HG03378 (cell line): Measurements from ENCODE around the gene WWOX.

Source experiments
- ATAC-seq: cut with Tn5 transposase; IDR thresholded peaks from one replicate; pipeline ENCODE4 v1.9.1; 2021; ENCODE audit warnings: mild to moderate bottlenecking, moderate library complexity; ENCODE audit not compliant: unreplicated experiment

WWOX gene

GRCh38 chr16:78745108-78746019 is 645.9 kb downstream of the WWOX start:
- no peak for ATAC-seq

DNA sequence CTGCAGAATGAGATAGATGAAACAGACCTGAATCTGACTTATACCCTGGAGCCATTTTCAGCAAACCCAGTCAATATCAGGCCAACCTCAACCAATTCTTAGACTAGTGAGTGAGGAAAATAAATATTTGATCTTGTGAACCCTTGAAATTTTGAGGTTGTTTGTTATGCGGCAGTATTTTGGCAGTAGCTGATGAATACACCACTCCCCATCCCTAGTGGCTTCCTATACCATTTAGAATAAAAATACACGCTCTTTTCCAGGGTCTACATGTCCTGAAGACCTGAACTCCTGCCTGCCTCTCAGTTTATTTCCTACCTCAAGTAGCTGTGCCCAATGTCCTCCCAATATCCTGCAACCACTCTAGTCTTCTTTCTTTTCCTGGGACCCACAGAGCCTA is 647.3 kb downstream of the WWOX start:
- ATAC-seq, result no peak

DNA sequence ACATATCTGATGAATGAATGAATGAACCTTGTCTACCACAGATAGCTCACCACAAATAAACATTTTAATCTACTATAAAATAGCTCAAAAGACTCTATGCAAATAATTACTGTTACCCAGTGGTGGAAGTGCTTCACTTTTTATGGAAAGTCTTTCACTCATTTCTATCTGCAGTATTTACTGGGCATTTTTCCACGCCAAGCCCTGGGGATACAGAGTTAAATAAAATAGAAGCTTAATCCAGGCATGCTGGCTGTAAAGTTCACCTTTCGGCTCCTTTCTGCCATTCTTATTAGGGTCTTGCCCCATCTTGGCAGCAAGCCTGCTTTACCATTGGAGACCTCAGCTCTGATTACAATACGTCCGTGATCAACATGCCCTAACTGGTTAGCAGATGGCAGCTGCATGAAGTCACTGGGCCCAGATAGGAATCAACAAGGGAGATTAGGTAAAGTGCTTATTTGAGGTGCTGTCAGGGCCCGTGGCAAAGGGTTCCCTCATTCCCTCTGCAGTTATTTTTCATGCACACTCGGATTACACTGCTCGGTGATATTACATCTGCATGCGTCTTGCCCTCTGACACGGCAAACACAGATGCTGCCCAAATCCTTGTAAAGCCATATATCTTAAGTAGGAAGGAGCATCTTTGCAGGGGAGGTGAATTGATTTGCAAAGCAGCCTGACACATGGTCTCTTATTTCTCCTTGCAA is 648.9 kb downstream of the WWOX start:
- no peak for ATAC-seq

DNA sequence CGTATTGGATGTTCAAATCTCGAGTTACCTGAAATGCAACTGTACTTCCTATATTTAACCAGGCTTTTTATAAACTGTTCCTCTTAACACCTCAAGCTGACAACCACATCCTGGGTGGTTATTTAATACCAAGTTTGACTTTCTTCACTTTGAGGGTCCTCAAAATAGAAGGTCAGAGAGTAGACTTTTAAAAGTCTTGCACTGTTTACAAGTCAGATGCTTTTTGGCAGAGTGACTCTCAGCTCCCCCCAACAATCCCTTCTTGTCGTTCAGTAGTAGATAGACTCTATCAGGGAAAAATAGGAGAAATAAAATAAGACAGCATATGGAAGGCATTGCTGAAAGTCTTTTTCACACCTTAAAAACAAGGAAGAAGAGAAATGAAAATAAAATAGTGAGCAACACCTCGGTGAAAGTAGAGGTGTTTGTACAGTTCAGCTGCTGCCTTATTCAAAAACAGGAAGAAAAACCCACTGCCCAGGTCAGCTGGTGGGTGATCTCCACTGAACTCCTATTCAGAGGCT is 650.4 kb downstream of the WWOX start:
- peak; percentile 84 for ATAC-seq

- ATAC-seq, result no peak
Observed at GRCh38 chr16:78750611-78751010, 651.2 kb downstream of the WWOX start.

DNA sequence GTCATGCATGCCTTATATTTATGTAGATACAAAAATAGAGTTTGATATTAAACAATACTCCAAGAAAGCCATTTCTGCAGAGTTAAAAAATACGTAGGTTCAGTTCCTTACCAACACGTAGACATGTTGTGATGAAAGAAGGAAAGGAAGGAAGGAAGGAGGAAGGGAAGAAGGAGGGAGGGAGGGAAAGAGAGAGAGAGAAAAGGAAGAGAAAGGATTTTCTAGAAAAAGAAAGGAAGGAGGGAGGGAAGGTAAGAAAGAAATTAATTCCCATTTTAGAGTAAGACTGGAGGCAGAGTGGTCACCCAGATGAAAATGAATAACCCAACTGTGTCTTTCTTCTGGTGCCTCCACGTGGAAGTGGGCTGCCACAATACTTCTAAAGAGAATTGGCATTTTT is 652.1 kb downstream of the WWOX start:
- ATAC-seq, result no peak

- ATAC-seq, result no peak
Observed at GRCh38 chr16:78754713-78755112, 655.3 kb downstream of the WWOX start.

DNA sequence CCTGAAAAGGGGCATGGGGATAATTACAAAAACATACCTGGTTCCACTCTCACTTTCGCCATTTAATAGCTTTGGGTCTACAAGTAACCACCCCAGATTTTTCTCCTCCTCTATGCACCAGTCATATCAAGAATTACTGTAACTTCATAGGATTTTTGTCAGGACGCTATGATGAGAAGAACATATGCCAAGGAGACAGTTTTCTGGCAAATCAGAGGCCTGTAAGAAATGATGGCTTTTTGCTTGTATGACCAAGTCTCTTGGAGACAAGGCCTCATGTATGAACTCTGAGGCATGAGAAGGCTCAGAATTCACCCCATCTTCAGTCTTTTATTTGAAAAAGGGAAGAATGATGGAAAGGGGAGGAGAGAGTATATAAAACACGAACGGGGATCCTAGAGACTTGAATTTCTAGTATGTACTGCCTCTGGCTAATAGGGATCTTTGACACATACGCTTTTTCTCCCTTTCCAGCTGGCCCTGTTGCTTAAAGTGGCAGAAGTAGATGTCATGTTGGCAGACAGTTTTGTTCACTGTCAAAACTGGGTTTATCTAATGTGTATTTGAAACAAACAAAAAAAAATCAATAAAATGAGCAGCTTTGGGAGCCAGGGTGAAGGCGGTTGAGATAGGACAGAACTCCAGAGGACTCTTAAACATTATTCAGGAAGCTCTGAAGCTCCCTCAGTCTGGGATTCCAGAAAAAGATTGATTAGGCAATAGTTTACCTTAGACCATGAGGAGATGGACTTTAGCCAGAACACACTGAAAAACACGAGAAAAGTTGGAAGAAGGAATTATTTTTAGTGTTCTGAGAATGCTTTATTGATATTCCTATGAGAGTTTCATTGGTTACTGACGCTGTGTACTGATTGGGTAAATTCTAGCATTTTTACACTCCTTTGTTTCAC is 656.6 kb downstream of the WWOX start:
- no peak for ATAC-seq

GRCh38 chr16:78759596-78759995 is 660.1 kb downstream of the WWOX start:
- ATAC-seq, result no peak

DNA sequence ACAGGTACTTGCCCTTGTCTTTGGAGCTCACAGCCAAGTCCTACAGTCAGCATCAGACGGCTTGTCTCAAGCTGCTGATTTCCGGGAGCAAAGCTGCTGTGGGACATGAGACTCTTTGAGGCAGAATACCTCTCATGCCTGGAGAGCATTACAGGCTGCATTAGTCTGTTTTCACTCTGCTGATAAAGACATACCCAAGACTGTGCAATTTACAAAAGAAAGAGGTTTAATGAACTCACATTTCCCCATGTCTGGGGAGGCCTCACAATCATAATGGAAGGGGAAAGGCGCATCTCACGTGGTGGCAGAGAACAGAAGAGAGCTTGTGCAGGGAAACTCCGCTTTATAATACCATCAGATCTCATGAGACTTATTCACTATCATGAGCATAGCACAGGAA is 661.2 kb downstream of the WWOX start:
- no peak for ATAC-seq

DNA sequence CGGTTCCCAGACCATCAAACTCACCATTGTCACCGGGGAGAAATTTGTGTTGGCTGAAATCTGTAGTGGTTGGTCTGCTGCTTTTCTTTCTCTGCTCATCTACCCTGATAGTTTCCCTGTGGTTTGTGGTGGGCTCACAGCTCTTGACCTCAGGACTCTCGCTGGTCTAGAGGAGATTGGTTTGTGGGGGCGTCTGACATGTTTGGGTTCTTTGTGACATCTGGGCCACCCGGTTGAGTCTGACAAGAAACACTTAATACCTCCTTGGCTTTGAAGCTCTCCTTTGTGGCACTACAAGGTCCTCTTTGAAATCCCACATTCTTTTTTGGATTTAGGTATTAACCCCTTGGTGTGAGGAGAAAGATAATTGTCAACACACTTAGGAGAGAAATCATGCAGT is 662.0 kb downstream of the WWOX start:
- peak; percentile 79 for ATAC-seq

GRCh38 chr16:78762222-78762621 is 662.8 kb downstream of the WWOX start:
- peak; percentile 72 for ATAC-seq

- ATAC-seq, result no peak
Observed at GRCh38 chr16:78763821-78764440, 664.5 kb downstream of the WWOX start.

DNA sequence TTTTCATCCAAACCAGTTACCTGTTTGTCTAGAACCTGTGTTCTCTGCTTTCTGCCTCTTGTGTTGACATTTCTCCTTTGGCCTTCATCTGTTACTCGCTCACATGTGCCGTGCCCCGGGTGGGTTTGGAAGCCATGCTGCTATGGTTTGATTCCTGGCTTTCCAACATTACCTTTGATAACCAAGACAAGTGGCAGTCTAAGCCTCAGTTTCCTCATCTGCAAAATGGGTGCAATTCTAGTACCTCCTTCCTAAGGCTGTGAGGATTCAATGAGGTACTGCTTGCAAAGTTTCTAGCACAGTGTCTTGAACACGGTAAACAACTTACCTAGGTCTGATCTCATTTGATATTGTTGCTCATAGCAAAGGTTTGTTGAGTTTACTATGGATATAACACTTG is 665.0 kb downstream of the WWOX start:
- no peak for ATAC-seq

GRCh38 chr16:78768226-78768625 is 668.8 kb downstream of the WWOX start:
- no peak for ATAC-seq

GRCh38 chr16:78768718-78769117 is 669.3 kb downstream of the WWOX start:
- no peak for ATAC-seq

GRCh38 chr16:78770353-78771091 is 671.1 kb downstream of the WWOX start:
- ATAC-seq, result peak; percentile 68

DNA sequence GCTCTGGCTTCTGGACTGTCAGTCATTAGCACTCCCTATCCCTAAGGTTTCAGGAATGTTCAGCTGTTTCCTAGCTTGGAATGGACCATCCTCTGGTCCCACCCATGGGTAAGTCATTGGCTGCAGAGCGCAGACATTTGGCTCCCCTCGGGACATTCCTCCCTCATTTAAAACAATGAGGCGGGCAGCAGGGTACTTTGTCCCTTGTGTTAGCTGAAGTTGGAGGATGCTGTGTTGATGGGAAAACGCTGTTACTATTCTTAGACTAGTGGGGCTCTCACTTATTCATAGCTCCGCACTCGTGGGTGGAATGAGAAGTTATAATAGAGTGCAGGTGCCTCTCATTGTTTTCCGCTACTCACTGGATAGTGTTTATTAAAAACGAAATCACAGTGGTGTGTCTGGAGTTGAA is 673.8 kb downstream of the WWOX start:
- no peak for ATAC-seq

DNA sequence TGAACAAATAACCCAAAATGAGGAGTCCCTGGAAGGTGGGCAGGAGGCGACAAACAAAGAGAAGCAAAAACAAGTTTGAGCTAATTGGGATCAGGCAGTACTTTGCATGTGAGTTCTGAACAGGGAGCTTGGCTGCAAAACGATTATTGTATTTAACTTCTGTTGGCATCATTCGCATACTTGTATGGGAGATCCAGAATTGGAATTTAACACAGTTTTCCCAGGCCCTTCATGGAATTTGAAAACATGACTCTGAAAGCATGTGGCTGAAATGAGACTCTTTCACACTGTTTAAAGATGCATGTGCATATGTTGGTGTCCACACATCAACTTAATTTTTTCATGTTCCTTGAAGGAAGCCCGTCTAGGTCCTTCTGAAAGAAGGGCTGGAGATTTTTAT is 674.3 kb downstream of the WWOX start:
- ATAC-seq, result no peak

DNA sequence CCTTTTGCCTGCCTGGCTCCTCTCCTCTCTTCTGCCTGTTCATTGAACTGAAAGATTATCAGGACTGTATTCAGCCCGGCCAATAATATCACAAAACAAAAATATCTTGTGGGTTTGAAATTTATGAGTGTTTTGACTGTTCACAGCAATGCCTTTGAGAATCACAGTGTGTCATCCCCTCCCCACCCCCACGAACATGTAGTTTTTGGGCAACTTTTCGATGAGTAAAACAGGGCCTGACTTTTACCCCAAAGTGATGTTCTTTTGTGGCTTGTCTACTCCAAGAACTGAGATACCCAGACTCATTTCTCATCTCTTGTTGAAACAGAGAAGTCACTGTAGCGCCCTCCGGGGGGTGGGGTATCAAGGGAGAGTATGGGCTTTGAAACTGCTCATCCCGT is 675.7 kb downstream of the WWOX start:
- ATAC-seq, result no peak
